SK-N-DZ (cell line): ENCODE measurements around the gene OPHN1.
"Not testable (repeated sequence)": the region's sequence is repeated elsewhere in the genome, so short reads cannot be mapped to it uniquely, and the experiment has no call there.

ENCODE experiments used
- DNase-seq: peaks from one replicate; pipeline ENCODE4 v3.0.0-alpha.2; 2015; ENCODE audit warnings: low spot score
- small RNA-seq, 2 experiments: library from RNA; depleted of rRNA; stranded (forward); fragments of <200 nt; gene quantifications; one replicate each; pipeline ENCODE3, GENCODE V24; 2014

The OPHN1 gene

GRCh38 chrX:68072041-68072440 lies 361.3 kb downstream of the OPHN1 start:
- no peak for DNase-seq

- not testable (repeated sequence) for DNase-seq
These were observed 363.2 kb downstream of the OPHN1 start for GRCh38 chrX:68070119-68070518.

GRCh38 chrX:68061206-68061535 lies 372.1 kb downstream of the OPHN1 start:
- no peak for DNase-seq

- no peak for DNase-seq
These were observed 372.6 kb downstream of the OPHN1 start for GRCh38 chrX:68060506-68061205.

- no peak for DNase-seq
These were observed 373.8 kb downstream of the OPHN1 start for GRCh38 chrX:68059469-68059868.

- DNase-seq = no peak
These were observed 383.8 kb downstream of the OPHN1 start for GRCh38 chrX:68049466-68049865.

- no peak for DNase-seq
These were observed 384.5 kb downstream of the OPHN1 start for GRCh38 chrX:68048774-68049173.

- no peak for DNase-seq
These were observed 388.2 kb downstream of the OPHN1 start for GRCh38 chrX:68045008-68045577.

- no peak for DNase-seq
These were observed 389.4 kb downstream of the OPHN1 start for GRCh38 chrX:68043713-68044438.

- DNase-seq = no peak
These were observed 392.2 kb downstream of the OPHN1 start for GRCh38 chrX:68041110-68041509.

- DNase-seq = peak; percentile 4
These were observed 414.8 kb downstream of the OPHN1 start for GRCh38 chrX:68018248-68019203.

GRCh38 chrX:67998540-67998939 lies 434.8 kb downstream of the OPHN1 start:
- no peak for DNase-seq

Small RNA genes lying within 50 kb of the gene (small RNA-seq; reads per million reads assigned to genes)
- gene RF00019 = 0 reads per million in 2 experiments
- 0 reads per million in 2 experiments for gene RNU6-1225P
